Gastroesophageal sphincter (tissue), 3 donors: ENCODE measurements around the gene MMRN2.

Experiments
- POLR2A ChIP-seq, 2 donors: fragments of 450-650 bp; IDR thresholded peaks; one replicate each; pipeline ENCODE4 v1.6.1; 2017; ENCODE audit warnings: antibody characterized with exemption in 2 of 2, mild to moderate bottlenecking in 2 of 2, moderate library complexity in 1 of 2
- TF ChIP-seq, protein P1 (sequence below), 4 experiments: fragments of 200-600 bp in 2 of 4; fragments of 450-650 bp in 2 of 4; sonication (generic) in 1 of 4; IDR thresholded peaks; one replicate each; pipeline ENCODE4 v1.5.1; 2017 to 2019; ENCODE audit warnings: antibody characterized with exemption in 4 of 4, mild to moderate bottlenecking in 2 of 4, moderate library complexity in 2 of 4

DNA sequence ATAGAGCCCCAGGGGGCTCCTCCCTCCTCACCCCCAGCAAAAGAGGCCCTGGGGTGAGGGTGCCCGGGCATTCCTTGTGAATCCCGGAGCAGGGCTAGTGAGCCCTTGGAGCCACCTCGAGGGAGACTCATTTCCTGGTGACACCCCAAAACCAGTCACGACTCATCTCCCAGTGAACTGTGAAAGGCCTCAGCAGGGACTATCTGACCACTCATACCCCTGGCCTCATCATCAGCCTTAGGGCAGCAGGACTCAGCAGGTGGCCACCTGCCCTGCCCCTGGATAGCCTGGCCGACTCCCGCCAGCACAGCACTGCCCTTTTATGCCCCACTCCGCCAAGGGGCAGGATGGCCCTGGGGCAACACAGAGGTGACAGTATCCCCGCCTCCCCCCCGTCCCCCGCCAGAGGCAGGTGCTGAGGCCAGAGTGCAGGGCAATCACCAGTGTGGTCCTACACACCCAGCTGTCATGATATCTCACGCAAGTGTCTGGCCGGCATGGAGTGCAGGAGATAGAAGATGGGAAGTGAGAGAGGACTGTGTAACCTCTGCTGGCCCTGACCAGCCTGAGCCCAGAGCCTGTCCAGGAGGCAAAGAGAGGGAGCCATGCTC is 4.2 kb upstream of the MMRN2 start:
- TF ChIP-seq, protein P1, sequence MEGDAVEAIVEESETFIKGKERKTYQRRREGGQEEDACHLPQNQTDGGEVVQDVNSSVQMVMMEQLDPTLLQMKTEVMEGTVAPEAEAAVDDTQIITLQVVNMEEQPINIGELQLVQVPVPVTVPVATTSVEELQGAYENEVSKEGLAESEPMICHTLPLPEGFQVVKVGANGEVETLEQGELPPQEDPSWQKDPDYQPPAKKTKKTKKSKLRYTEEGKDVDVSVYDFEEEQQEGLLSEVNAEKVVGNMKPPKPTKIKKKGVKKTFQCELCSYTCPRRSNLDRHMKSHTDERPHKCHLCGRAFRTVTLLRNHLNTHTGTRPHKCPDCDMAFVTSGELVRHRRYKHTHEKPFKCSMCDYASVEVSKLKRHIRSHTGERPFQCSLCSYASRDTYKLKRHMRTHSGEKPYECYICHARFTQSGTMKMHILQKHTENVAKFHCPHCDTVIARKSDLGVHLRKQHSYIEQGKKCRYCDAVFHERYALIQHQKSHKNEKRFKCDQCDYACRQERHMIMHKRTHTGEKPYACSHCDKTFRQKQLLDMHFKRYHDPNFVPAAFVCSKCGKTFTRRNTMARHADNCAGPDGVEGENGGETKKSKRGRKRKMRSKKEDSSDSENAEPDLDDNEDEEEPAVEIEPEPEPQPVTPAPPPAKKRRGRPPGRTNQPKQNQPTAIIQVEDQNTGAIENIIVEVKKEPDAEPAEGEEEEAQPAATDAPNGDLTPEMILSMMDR (IDR thresholded peaks at IDR 0.05): no peak
- no peak for TF ChIP-seq POLR2A (IDR thresholded peaks at IDR 0.05)
